ENCODE data around the gene MED1. TPM values are rescaled to one million over a fixed set of nuclear protein-coding genes. Genes with fewer than 3 reads are reported as not detected.
A peak's percentile ranks its signal among the peaks of the same experiment; 100 is the strongest.
"Not testable (repeated sequence)": the region's sequence is repeated elsewhere in the genome, so short reads cannot be mapped to it uniquely, and the experiment has no call there.

MED1 gene
- total and polyA plus RNA-seq, 3 experiments from 2014 or later = 22.0 to 87.3 (median 85.1) TPM

DNA sequence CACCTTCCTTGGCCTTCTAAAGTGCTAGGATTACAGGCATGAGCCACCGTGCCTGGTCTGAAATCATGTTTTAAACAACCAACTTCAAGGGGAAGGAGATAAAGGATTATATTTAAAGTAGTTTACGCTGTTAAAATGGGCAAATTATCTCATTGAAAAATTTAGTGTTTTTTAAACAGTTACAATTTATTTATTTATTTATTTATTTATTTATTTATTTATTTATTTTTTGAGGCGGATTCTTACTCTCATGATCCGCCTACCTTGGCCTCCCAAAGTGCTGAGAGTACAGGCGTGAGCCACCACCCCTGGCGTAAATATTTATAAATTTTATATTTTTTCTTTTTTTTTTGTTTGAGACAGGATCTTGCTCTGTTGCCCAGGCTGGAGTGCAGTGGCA, 32.4 kb upstream of the MED1 start:
- no peaks in the 10 kb centered on the region for H3K36me3 ChIP-seq (ENCODE audit: insufficient read depth, low read length)
- no peaks in the 10 kb centered on the region for H3K27me3 ChIP-seq (ENCODE audit: insufficient read depth, low read length, poor library complexity, severe bottlenecking)
- H3K4me3 Mint-ChIP-seq = no peak overlapping the region
- H3K4me3 ChIP-seq (ENCODE audit: low read length) = no peak overlapping the region
- DNase-seq = no peak
- H3K4me1 ChIP-seq (ENCODE audit: insufficient read depth, low read length) = no peaks in the 10 kb centered on the region
- ChIA-PET CTCF (no interaction called here), POLR2A (no interaction called here)
- no peak overlapping the region for H3K27ac Mint-ChIP-seq
- no peaks in the 10 kb centered on the region for H3K27me3 Mint-ChIP-seq
- no peaks in the 10 kb centered on the region for H3K9me3 Mint-ChIP-seq
- peaks cover 0 to 46% (median 5%) of the 10 kb centered on the region in 3 donors for H3K36me3 Mint-ChIP-seq
- H3K27ac ChIP-seq (ENCODE audit: low read depth, low read length) = no peak overlapping the region
- peaks cover 10 to 23% (median 12%) of the 10 kb centered on the region in 3 donors for H3K4me1 Mint-ChIP-seq
- H3K9me3 ChIP-seq (ENCODE audit: low read length) = no peaks in the 10 kb centered on the region

DNA sequence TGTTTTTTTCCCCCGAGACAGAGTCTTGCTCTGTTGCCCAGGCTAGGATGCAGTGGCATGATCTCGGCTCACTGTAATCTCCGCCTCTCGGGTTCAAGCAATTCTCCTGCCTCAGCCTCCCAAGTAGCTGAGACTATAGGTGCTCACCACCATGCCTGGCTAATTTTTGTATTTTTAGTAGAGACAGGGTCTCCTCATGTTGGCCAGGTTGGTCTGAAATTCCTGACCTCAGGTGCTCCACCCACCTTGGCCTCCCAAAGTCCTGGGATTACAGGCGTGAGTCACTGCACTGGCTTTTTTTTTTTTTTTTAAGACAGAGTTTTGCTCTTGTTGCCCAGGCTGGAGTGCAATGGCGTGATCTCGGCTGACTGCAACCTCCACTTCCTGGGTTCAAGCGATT, 28.6 kb upstream of the MED1 start:
- H3K27ac Mint-ChIP-seq = peak overlapping the region in 1 of 8 donors; percentile 33
- H3K9me3 ChIP-seq (ENCODE audit: low read length); H3K4me3 Mint-ChIP-seq; H3K27me3 Mint-ChIP-seq; H3K9me3 Mint-ChIP-seq; H3K4me3 ChIP-seq (ENCODE audit: low read length); POLR2A ChIA-PET; DNase-seq; H3K4me1 ChIP-seq (ENCODE audit: insufficient read depth, low read length); H3K27ac ChIP-seq (ENCODE audit: low read depth, low read length); H3K27me3 ChIP-seq (ENCODE audit: insufficient read depth, low read length, poor library complexity, severe bottlenecking); H3K36me3 ChIP-seq (ENCODE audit: insufficient read depth, low read length); H3K4me1 Mint-ChIP-seq: not testable (repeated sequence)
- CTCF ChIA-PET = interaction anchor here (1.4 to 1.6 kb wide), 2 partner anchors 15 to 16 kb away, joined by 4 read pairs; no protein-coding TSS in a partner anchor
- peaks cover 0 to 46% (median 1%) of the 10 kb centered on the region in 3 donors for H3K36me3 Mint-ChIP-seq

DNA sequence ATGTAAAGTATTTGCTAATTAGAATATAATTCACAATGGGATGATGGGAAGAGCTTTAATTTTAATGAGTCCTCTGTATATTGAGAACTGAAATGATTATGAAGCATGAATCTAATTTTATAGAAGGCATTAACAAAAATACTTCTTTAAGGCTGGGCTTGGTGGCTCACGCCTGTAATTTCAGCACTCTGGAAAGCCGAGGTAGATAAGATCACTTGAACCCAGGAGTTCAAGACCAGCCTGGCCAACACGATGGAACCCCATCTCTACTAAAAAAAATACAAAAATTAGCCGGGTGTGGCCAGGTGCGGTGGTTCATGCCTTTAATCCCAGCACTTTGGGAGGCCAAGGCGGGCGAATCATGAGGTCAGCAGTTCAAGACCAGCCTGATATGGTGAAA, 22.2 kb upstream of the MED1 start:
- Mint-ChIP-seq H3K4me1 (peaks cover 7 to 20% (median 16%) of the 10 kb centered on the region in 3 donors), H3K36me3 (peaks cover 0 to 55% (median 6%) of the 10 kb centered on the region in 3 donors), H3K27me3 (no peaks in the 10 kb centered on the region), H3K4me3 (no peak overlapping the region), H3K9me3 (no peaks in the 10 kb centered on the region), H3K27ac (no peak overlapping the region)
- H3K27me3 ChIP-seq (ENCODE audit: insufficient read depth, low read length, poor library complexity, severe bottlenecking) = no peaks in the 10 kb centered on the region
- H3K27ac ChIP-seq (ENCODE audit: low read depth, low read length) = no peak overlapping the region
- no peaks in the 10 kb centered on the region for H3K4me1 ChIP-seq (ENCODE audit: insufficient read depth, low read length)
- no peaks in the 10 kb centered on the region for H3K9me3 ChIP-seq (ENCODE audit: low read length)
- H3K36me3 ChIP-seq (ENCODE audit: insufficient read depth, low read length) = peaks cover 18% of the 10 kb centered on the region
- no peak overlapping the region for H3K4me3 ChIP-seq (ENCODE audit: low read length)
- CTCF ChIA-PET = interaction anchor here (0.8 kb wide), 1 partner anchor 640 kb away, joined by 3 read pairs; no protein-coding TSS in a partner anchor
- POLR2A ChIA-PET = no interaction called here
- DNase-seq = no peak

DNA sequence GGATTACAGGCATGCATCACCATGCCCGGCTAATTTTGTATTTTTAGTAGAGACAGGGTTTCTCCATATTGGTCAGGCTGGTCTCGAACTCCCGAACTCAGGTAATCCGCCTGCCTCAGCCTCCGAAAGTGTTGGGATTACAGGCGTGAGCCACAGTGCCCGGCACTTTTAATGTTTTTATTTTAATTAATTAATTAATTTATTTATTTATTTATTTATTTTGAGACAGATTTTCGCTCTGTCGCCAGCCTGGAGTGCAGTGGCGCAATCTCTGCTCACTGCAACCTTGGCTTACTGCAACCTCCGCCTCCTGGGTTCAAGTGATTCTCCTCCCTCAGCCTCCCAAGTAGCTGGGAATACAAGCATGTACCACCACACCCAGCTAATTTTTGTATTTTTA, 17.5 kb upstream of the MED1 start:
- H3K27me3 Mint-ChIP-seq = not testable (repeated sequence)

DNA sequence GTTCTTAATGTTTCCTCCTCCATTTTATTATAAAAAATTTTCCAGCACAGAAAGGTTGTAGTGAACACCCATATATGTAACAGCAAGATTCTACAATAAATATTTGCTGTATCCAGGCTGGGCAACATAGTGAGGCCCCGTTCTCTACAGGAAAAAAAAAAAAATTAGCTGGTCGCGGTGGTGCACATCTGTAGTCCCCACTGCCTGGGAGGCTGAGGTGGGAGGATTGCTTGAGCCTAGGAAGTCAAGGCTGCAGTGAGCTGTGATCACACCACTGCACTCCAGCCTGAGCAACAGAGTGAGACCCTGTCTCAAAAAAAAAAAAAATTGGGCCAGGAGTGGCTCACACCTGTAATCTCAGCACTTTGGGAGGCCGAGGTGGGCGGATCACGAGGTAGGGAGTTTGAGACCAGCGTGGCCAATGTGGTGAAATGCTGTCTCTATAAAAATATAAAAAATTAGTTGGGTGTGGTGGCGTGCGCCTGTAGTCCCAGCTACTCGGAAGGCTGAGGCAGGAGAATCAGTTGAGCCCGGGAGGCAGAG, 13.6 kb upstream of the MED1 start:
- not testable (repeated sequence) for H3K27me3 Mint-ChIP-seq; H3K9me3 ChIP-seq (ENCODE audit: low read length); DNase-seq; H3K36me3 ChIP-seq (ENCODE audit: insufficient read depth, low read length); H3K27ac ChIP-seq (ENCODE audit: low read depth, low read length); H3K9me3 Mint-ChIP-seq; H3K27me3 ChIP-seq (ENCODE audit: insufficient read depth, low read length, poor library complexity, severe bottlenecking)
- Mint-ChIP-seq H3K36me3 (peaks cover 0 to 48% (median 4%) of the 10 kb centered on the region in 3 donors), H3K4me3 (peak overlapping the region; percentile 89 to 99 (median 96)), H3K27ac (peak overlapping the region in 7 of 8 donors; percentile 67 to 98 (median 81)), H3K4me1 (peaks cover 48 to 72% (median 71%) of the 10 kb centered on the region in 3 donors)
- CTCF ChIA-PET = interaction anchor here (0.6 to 1.5 kb wide), 4 partner anchors 14 to 29 kb away, joined by 3 to 5 read pairs (median 4); no protein-coding TSS in a partner anchor
- Histone ChIP-seq H3K4me3 (ENCODE audit: low read length) (peak overlapping the region; percentile 99), H3K4me1 (ENCODE audit: insufficient read depth, low read length) (peaks cover 30% of the 10 kb centered on the region)
- POLR2A ChIA-PET = interaction anchor here (0.6 to 0.8 kb wide), 3 partner anchors 16 to 119 kb away, joined by 3 to 7 read pairs (median 5); no protein-coding TSS in a partner anchor

More for the DNA sequence above, 17.5 kb upstream of the MED1 start:
- peaks cover 0 to 53% (median 10%) of the 10 kb centered on the region in 3 donors for H3K36me3 Mint-ChIP-seq
- POLR2A ChIA-PET; H3K27ac Mint-ChIP-seq; H3K4me3 ChIP-seq (ENCODE audit: low read length); H3K4me3 Mint-ChIP-seq; H3K27ac ChIP-seq (ENCODE audit: low read depth, low read length); H3K9me3 Mint-ChIP-seq; CTCF ChIA-PET; H3K9me3 ChIP-seq (ENCODE audit: low read length); DNase-seq; H3K27me3 ChIP-seq (ENCODE audit: insufficient read depth, low read length, poor library complexity, severe bottlenecking): not testable (repeated sequence)
- Histone ChIP-seq H3K36me3 (ENCODE audit: insufficient read depth, low read length) (peaks cover 18% of the 10 kb centered on the region), H3K4me1 (ENCODE audit: insufficient read depth, low read length) (peaks cover 28% of the 10 kb centered on the region)
- H3K4me1 Mint-ChIP-seq = peaks cover 37 to 60% (median 57%) of the 10 kb centered on the region in 3 donors

DNA sequence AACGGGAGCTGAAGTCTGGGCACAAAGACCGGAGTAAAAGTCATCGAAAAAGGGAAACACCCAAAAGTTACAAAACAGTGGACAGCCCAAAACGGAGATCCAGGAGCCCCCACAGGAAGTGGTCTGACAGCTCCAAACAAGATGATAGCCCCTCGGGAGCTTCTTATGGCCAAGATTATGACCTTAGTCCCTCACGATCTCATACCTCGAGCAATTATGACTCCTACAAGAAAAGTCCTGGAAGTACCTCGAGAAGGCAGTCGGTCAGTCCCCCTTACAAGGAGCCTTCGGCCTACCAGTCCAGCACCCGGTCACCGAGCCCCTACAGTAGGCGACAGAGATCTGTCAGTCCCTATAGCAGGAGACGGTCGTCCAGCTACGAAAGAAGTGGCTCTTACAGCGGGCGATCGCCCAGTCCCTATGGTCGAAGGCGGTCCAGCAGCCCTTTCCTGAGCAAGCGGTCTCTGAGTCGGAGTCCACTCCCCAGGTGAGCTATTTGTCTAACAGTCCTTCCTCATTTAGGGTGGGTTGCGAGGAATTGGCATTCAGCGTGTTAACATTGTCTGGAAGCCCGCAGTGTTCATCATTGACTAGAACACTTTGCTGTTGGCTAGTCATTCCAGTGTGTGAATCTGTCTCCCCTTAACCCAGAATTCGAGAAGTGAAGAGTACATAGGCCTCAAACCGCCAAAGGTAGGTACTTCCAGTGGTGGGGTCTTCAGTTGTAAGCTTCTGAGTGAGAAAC, 11.7 kb upstream of the MED1 start:
- Histone ChIP-seq H3K27me3 (ENCODE audit: insufficient read depth, low read length, poor library complexity, severe bottlenecking) (no peaks in the 10 kb centered on the region), H3K36me3 (ENCODE audit: insufficient read depth, low read length) (peaks cover 4% of the 10 kb centered on the region), H3K4me1 (ENCODE audit: insufficient read depth, low read length) (peaks cover 30% of the 10 kb centered on the region), H3K27ac (ENCODE audit: low read depth, low read length) (peak overlapping the region; percentile 89), H3K9me3 (ENCODE audit: low read length) (no peaks in the 10 kb centered on the region), H3K4me3 (ENCODE audit: low read length) (peak overlapping the region; percentile 99)
- ChIA-PET CTCF (interaction anchor here (1.6 to 2.2 kb wide), 3 partner anchors 10 to 263 kb away, joined by 4 to 22 read pairs (median 7); partner anchors contain the start of genes MED1 and RPL19), POLR2A (interaction anchor here (3.3 kb wide), 1 partner anchor 11 kb away, joined by 84 read pairs; the partner anchor contains the start of gene MED1)
- peaks cover 0 to 6% of the 10 kb centered on the region in 2 donors for H3K27me3 Mint-ChIP-seq
- H3K9me3 Mint-ChIP-seq = no peaks in the 10 kb centered on the region
- peak overlapping the region; percentile 89 to 99 (median 96) for H3K4me3 Mint-ChIP-seq
- peak overlapping the region; percentile 93 to 100 (median 97) for H3K27ac Mint-ChIP-seq
- H3K36me3 Mint-ChIP-seq = peaks cover 0 to 39% (median 4%) of the 10 kb centered on the region in 3 donors
- H3K4me1 Mint-ChIP-seq = peaks cover 46 to 62% (median 60%) of the 10 kb centered on the region in 3 donors
- DNase-seq = peak in 1 of 5 donors; percentile 3

DNA sequence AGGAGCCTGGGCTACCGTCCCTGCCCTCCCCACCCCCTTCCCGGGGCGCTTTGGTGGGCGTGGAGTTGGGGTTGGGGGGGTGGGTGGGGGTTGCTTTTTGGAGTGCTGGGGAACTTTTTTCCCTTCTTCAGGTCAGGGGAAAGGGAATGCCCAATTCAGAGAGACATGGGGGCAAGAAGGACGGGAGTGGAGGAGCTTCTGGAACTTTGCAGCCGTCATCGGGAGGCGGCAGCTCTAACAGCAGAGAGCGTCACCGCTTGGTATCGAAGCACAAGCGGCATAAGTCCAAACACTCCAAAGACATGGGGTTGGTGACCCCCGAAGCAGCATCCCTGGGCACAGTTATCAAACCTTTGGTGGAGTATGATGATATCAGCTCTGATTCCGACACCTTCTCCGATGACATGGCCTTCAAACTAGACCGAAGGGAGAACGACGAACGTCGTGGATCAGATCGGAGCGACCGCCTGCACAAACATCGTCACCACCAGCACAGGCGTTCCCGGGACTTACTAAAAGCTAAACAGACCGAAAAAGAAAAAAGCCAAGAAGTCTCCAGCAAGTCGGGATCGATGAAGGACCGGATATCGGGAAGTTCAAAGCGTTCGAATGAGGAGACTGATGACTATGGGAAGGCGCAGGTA, 11.0 kb upstream of the MED1 start:
- no peak for DNase-seq
- peaks cover 40 to 55% (median 53%) of the 10 kb centered on the region in 3 donors for H3K4me1 Mint-ChIP-seq
- peaks cover 0 to 32% (median 1%) of the 10 kb centered on the region in 3 donors for H3K36me3 Mint-ChIP-seq
- H3K4me3 ChIP-seq (ENCODE audit: low read length) = peak overlapping the region; percentile 99
- H3K9me3 ChIP-seq (ENCODE audit: low read length) = no peaks in the 10 kb centered on the region
- H3K27me3 Mint-ChIP-seq = peaks cover 0 to 6% of the 10 kb centered on the region in 2 donors
- peak overlapping the region; percentile 93 to 100 (median 97) for H3K27ac Mint-ChIP-seq
- H3K36me3 ChIP-seq (ENCODE audit: insufficient read depth, low read length) = peaks cover 4% of the 10 kb centered on the region
- H3K4me1 ChIP-seq (ENCODE audit: insufficient read depth, low read length) = peaks cover 23% of the 10 kb centered on the region
- ChIA-PET POLR2A (interaction anchor here (1.1 to 3.3 kb wide), 5 partner anchors 11 to 518 kb away, joined by 3 to 84 read pairs (median 4); partner anchors contain the start of genes FBXL20, MED1 and PSMD3), CTCF (interaction anchor here (1.0 to 2.2 kb wide), 4 partner anchors 9 to 262 kb away, joined by 3 to 22 read pairs (median 6); partner anchors contain the start of genes MED1 and RPL19)
- no peaks in the 10 kb centered on the region for H3K27me3 ChIP-seq (ENCODE audit: insufficient read depth, low read length, poor library complexity, severe bottlenecking)
- H3K27ac ChIP-seq (ENCODE audit: low read depth, low read length) = peak overlapping the region; percentile 89
- H3K4me3 Mint-ChIP-seq = peak overlapping the region; percentile 89 to 99 (median 96)
- H3K9me3 Mint-ChIP-seq = no peaks in the 10 kb centered on the region
